Naive thymus-derived CD4-positive, alpha-beta T cell (primary cell): ENCODE measurements around the gene ADGRD1. TPM values are rescaled to one million over a fixed set of nuclear protein-coding genes. Genes with fewer than 3 reads are reported as not detected.

Experiments used
- ATAC-seq: fragments of 150-1000 bp; cut with Tn5 transposase; 2 replicates; pipeline ENCODE4 v1.10.0; 2021; ENCODE audit warnings: mild to moderate bottlenecking, moderate library complexity
- CTCF ChIA-PET: fragments of 350-600 bp; sonication (Branson Sonifier 250); formaldehyde crosslinking; loops from one replicate; lab custom pipeline; 2021; ENCODE audit warnings: antibody characterized with exemption; lab: Charles Lee
- POLR2A ChIA-PET: fragments of 350-600 bp; sonication (Branson Sonifier 250); formaldehyde crosslinking; loops from one replicate; lab custom pipeline; 2021; ENCODE audit warnings: antibody characterized with exemption, inconsistent platforms; lab: Charles Lee
- DNase-seq, 9 donors: peaks; one replicate each; pipeline versions ENCODE4 v3.0.0 to v3.0.0-alpha.2; 2020 to 2022; ENCODE audit warnings: mixed read lengths in 1 of 9
- H3K27ac ChIP-seq: one replicate; pipeline ENCODE4 v1.7.0; 2013; ENCODE audit warnings: mild to moderate bottlenecking, low read depth, low read length, moderate library complexity
- H3K27me3 ChIP-seq, 2 donors: one replicate each; pipeline ENCODE4 v1.7.0; 2013; ENCODE audit warnings: low read length in 2 of 2, mild to moderate bottlenecking in 2 of 2, moderate library complexity in 2 of 2; ENCODE audit not compliant: control insufficient read depth in 2 of 2, insufficient read depth in 2 of 2
- H3K36me3 ChIP-seq, 3 experiments: 1 replicate in 2 of 3; 2 replicates in 1 of 3; pipeline ENCODE4 v1.7.0; 2013; ENCODE audit warnings: low read length in 3 of 3, mild to moderate bottlenecking in 3 of 3, moderate library complexity in 1 of 3; ENCODE audit not compliant: insufficient read depth in 3 of 3, control insufficient read depth in 2 of 3
- H3K4me1 ChIP-seq, 2 donors: one replicate each; pipeline ENCODE4 v1.7.0; 2013; ENCODE audit warnings: low read length in 2 of 2, mild to moderate bottlenecking in 2 of 2, moderate library complexity in 1 of 2; ENCODE audit not compliant: control insufficient read depth in 2 of 2, insufficient read depth in 2 of 2
- H3K4me3 ChIP-seq: 2 replicates; pipeline ENCODE4 v1.7.0; 2013; ENCODE audit warnings: mild to moderate bottlenecking, low read length
- H3K9me3 ChIP-seq, 3 experiments: 1 replicate in 2 of 3; 2 replicates in 1 of 3; pipeline ENCODE4 v1.7.0; 2013; ENCODE audit warnings: low read length in 3 of 3; ENCODE audit not compliant: control insufficient read depth in 2 of 3
- H3K27ac Mint-ChIP-seq, 9 donors: one replicate each; pipeline ENCODE4 v1.8.0; 2020 to 2022; ENCODE audit warnings: mixed read lengths in 9 of 9, mild to moderate bottlenecking in 8 of 9, moderate library complexity in 5 of 9, inconsistent platforms in 2 of 9
- H3K27me3 Mint-ChIP-seq, 5 donors: one replicate each; pipeline ENCODE4 v1.8.0; 2021 to 2022; ENCODE audit warnings: mixed read lengths in 5 of 5, mild to moderate bottlenecking in 1 of 5
- H3K36me3 Mint-ChIP-seq, 5 donors: one replicate each; pipeline ENCODE4 v1.8.0; 2020 to 2022; ENCODE audit warnings: mixed read lengths in 5 of 5, mild to moderate bottlenecking in 3 of 5, inconsistent platforms in 1 of 5
- H3K4me1 Mint-ChIP-seq, 7 donors: one replicate each; pipeline ENCODE4 v1.8.0; 2020 to 2022; ENCODE audit warnings: mixed read lengths in 7 of 7, mild to moderate bottlenecking in 3 of 7, inconsistent platforms in 1 of 7
- H3K4me3 Mint-ChIP-seq, 10 donors: one replicate each; pipeline ENCODE4 v1.8.0; 2020 to 2022; ENCODE audit warnings: mild to moderate bottlenecking in 10 of 10, mixed read lengths in 10 of 10, moderate library complexity in 6 of 10, inconsistent platforms in 2 of 10
- H3K9me3 Mint-ChIP-seq, 11 donors: one replicate each; pipeline ENCODE4 v1.8.0; 2020 to 2022; ENCODE audit warnings: mixed read lengths in 11 of 11, mild to moderate bottlenecking in 4 of 11, inconsistent platforms in 1 of 11, moderate library complexity in 1 of 11
- intact Hi-C, 2 donors: fragments of 100-400 bp; cut with micrococcal nuclease; formaldehyde crosslinking; loops; one replicate each; pipeline ENCODE4 v1.15.1; 2023
- polyA plus RNA-seq, 2 donors: library from polyadenylated mRNA; unstranded; fragments of 300-500 nt; fragmentation: Illumina TruSeq; gene quantifications; one replicate each; pipeline ENCODE4 v1.2.3, GENCODE V29; 2021
- total RNA-seq, 6 experiments: library from RNA in 5 of 6; stranded (reverse) in 5 of 6; gene quantifications; 1 replicate in 5 of 6; 2 replicates in 1 of 6; pipeline ENCODE4 v1.2.3 and lab custom pipeline; 2021 to 2026

The ADGRD1 gene
- total and polyA plus RNA-seq, 7 experiments from 2014 or later: 0.41 to 11.9 (median 1.6) TPM; not detected in 4

DNA sequence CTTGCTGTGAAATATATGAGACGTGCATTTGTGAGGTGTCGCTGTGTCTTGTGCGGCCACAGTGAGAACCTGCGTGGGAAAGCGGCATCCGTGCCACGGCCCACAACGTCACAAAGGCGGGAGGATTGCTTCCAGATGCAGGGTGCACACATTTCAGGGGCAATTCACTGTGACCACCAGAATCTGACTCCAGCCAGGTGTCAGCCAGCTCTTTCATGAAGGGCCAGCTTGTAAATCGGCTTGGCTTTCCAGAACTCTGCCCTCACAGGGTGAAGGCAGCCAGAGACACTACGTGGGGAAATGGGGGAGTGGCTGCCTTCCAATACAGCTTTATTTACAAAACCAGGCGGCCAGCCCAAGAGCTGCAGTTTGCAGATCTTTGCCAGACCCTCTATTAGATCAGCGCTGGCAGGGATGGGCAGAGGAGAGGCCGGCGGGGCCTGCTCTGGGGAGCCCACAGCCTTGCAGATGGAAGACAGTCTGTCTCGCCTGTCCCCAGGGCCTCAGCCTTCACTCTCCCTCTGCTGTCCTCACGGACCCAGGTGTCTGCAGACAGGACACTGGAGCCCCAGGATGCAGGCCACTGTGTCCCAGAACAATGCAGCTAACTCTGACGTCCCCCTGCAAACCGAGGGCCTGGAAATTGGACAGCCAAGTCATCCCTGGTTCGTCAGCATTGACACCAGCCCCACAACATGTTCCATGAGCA is 53.5 kb downstream of the ADGRD1 start:
- no peaks in the 10 kb centered on the region for H3K27me3 ChIP-seq
- no peak for ATAC-seq
- Mint-ChIP-seq H3K4me1 (peaks cover 0 to 1% (median 0%) of the 10 kb centered on the region in 7 donors), H3K4me3 (no peak overlapping the region), H3K27ac (no peak overlapping the region), H3K9me3 (no peaks in the 10 kb centered on the region), H3K36me3 (no peaks in the 10 kb centered on the region), H3K27me3 (peaks cover 0 to 4% (median 0%) of the 10 kb centered on the region in 5 donors)
- no peaks in the 10 kb centered on the region for H3K4me1 ChIP-seq
- no peaks in the 10 kb centered on the region for H3K36me3 ChIP-seq
- ChIA-PET CTCF (no interaction called here), POLR2A (no interaction called here)
- intact Hi-C loops: no loop called here
- no peak for DNase-seq
- H3K4me3 ChIP-seq: no peak overlapping the region
- no peak overlapping the region for H3K27ac ChIP-seq
- no peaks in the 10 kb centered on the region for H3K9me3 ChIP-seq

GRCh38 chr12:131007740-131008117 is 54.0 kb downstream of the ADGRD1 start:
- Histone ChIP-seq H3K36me3 (no peaks in the 10 kb centered on the region), H3K9me3 (no peaks in the 10 kb centered on the region), H3K27ac (no peak overlapping the region), H3K4me1 (no peaks in the 10 kb centered on the region), H3K4me3 (no peak overlapping the region), H3K27me3 (no peaks in the 10 kb centered on the region)
- H3K36me3 Mint-ChIP-seq: no peaks in the 10 kb centered on the region
- peaks cover 0 to 8% (median 0%) of the 10 kb centered on the region in 5 donors for H3K27me3 Mint-ChIP-seq
- intact Hi-C loops: no loop called here
- no peak for ATAC-seq
- ChIA-PET POLR2A (no interaction called here), CTCF (no interaction called here)
- DNase-seq: no peak
- H3K9me3 Mint-ChIP-seq: no peaks in the 10 kb centered on the region
- H3K4me3 Mint-ChIP-seq: no peak overlapping the region
- no peak overlapping the region for H3K27ac Mint-ChIP-seq
- peaks cover 0 to 1% (median 0%) of the 10 kb centered on the region in 7 donors for H3K4me1 Mint-ChIP-seq

GRCh38 chr12:131008131-131008912 is 54.6 kb downstream of the ADGRD1 start:
- intact Hi-C loops: no loop called here
- Mint-ChIP-seq H3K27ac (no peak overlapping the region), H3K4me1 (peaks cover 0 to 1% (median 0%) of the 10 kb centered on the region in 7 donors), H3K27me3 (peaks cover 0 to 8% (median 0%) of the 10 kb centered on the region in 5 donors), H3K36me3 (no peaks in the 10 kb centered on the region), H3K4me3 (no peak overlapping the region), H3K9me3 (no peaks in the 10 kb centered on the region)
- DNase-seq: no peak
- ChIA-PET CTCF (no interaction called here), POLR2A (no interaction called here)
- Histone ChIP-seq H3K4me1 (no peaks in the 10 kb centered on the region), H3K4me3 (no peak overlapping the region), H3K9me3 (no peaks in the 10 kb centered on the region), H3K27me3 (no peaks in the 10 kb centered on the region), H3K27ac (no peak overlapping the region), H3K36me3 (no peaks in the 10 kb centered on the region)
- no peak for ATAC-seq

DNA sequence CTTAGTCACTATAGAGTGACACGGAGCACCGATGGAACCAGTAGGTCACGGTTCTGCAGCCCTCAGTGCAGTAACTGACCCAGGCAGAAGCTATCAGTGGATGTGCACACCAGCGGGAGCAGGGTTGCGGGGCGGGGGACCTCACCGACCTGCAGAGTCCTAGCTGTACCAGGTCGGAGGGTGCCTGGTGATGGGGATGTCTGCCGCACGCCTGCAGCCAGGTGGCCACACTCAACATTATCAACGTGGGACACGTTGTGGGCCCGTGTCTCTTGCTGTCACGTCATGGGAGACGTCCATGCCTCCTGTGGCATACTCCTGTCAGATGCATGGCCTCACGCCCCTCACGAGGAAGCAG is 55.2 kb downstream of the ADGRD1 start:
- no peak overlapping the region for H3K27ac Mint-ChIP-seq
- Histone ChIP-seq H3K9me3 (no peaks in the 10 kb centered on the region), H3K27me3 (no peaks in the 10 kb centered on the region), H3K4me1 (no peaks in the 10 kb centered on the region), H3K27ac (no peak overlapping the region), H3K4me3 (no peak overlapping the region), H3K36me3 (no peaks in the 10 kb centered on the region)
- no peak overlapping the region for H3K4me3 Mint-ChIP-seq
- intact Hi-C loops: no loop called here
- no peaks in the 10 kb centered on the region for H3K9me3 Mint-ChIP-seq
- DNase-seq: no peak
- no peaks in the 10 kb centered on the region for H3K36me3 Mint-ChIP-seq
- ATAC-seq: no peak
- H3K4me1 Mint-ChIP-seq: peaks cover 0 to 1% (median 0%) of the 10 kb centered on the region in 7 donors
- ChIA-PET CTCF (no interaction called here), POLR2A (no interaction called here)
- H3K27me3 Mint-ChIP-seq: peaks cover 0 to 8% (median 0%) of the 10 kb centered on the region in 5 donors

- ChIA-PET CTCF (no interaction called here), POLR2A (no interaction called here)
- peaks cover 0 to 1% (median 0%) of the 10 kb centered on the region in 7 donors for H3K4me1 Mint-ChIP-seq
- H3K4me1 ChIP-seq: no peaks in the 10 kb centered on the region
- no peak overlapping the region for H3K27ac ChIP-seq
- no peak overlapping the region for H3K27ac Mint-ChIP-seq
- H3K27me3 ChIP-seq: no peaks in the 10 kb centered on the region
- no peaks in the 10 kb centered on the region for H3K36me3 ChIP-seq
- H3K9me3 Mint-ChIP-seq: no peaks in the 10 kb centered on the region
- no peaks in the 10 kb centered on the region for H3K9me3 ChIP-seq
- no peak overlapping the region for H3K4me3 Mint-ChIP-seq
- no peak for DNase-seq
- no peaks in the 10 kb centered on the region for H3K36me3 Mint-ChIP-seq
- no peak for ATAC-seq
- intact Hi-C loops: no loop called here
- no peak overlapping the region for H3K4me3 ChIP-seq
- peaks cover 0 to 8% (median 0%) of the 10 kb centered on the region in 5 donors for H3K27me3 Mint-ChIP-seq
Observed at GRCh38 chr12:131009595-131010395, 56.1 kb downstream of the ADGRD1 start.

GRCh38 chr12:131010396-131011131 is 56.9 kb downstream of the ADGRD1 start:
- no peak for DNase-seq
- Mint-ChIP-seq H3K27me3 (peaks cover 0 to 8% (median 0%) of the 10 kb centered on the region in 5 donors), H3K27ac (no peak overlapping the region), H3K4me1 (peaks cover 0 to 1% (median 0%) of the 10 kb centered on the region in 7 donors), H3K36me3 (no peaks in the 10 kb centered on the region), H3K4me3 (no peak overlapping the region), H3K9me3 (peaks cover 0 to 1% (median 0%) of the 10 kb centered on the region in 11 donors)
- no peak overlapping the region for H3K27ac ChIP-seq
- CTCF ChIA-PET: no interaction called here
- no peaks in the 10 kb centered on the region for H3K9me3 ChIP-seq
- H3K4me1 ChIP-seq: no peaks in the 10 kb centered on the region
- intact Hi-C loops: no loop called here
- no peaks in the 10 kb centered on the region for H3K36me3 ChIP-seq
- POLR2A ChIA-PET: no interaction called here
- no peak for ATAC-seq
- H3K4me3 ChIP-seq: no peak overlapping the region
- no peaks in the 10 kb centered on the region for H3K27me3 ChIP-seq
